SK-N-SH treated with all-trans-retinoic acid at 6 μM for 48 hours (cell line): ENCODE results near the gene AUTS2.

Source experiments
- ATAC-seq: fragments of 200-7000 bp; cut with Tn5 transposase; 3 replicates; pipeline ENCODE4 v1.9.1; 2020; ENCODE audit warnings: mild to moderate bottlenecking, moderate library complexity
- CREB5 ChIP-seq: fragments of 250-450 bp; sonication (Bioruptor Pico); IDR thresholded peaks from 2 replicates; pipeline ENCODE4 v1.5.1; 2020; ENCODE audit warnings: low read depth, mild to moderate bottlenecking, moderate library complexity
- ESRRG ChIP-seq: fragments of 250-450 bp; sonication (Bioruptor Pico); IDR thresholded peaks from 2 replicates; pipeline ENCODE4 v1.6.1; 2021; ENCODE audit warnings: mild to moderate bottlenecking
- GLIS3 ChIP-seq: fragments of 250-450 bp; sonication (Bioruptor Pico); IDR thresholded peaks from 2 replicates; pipeline ENCODE4 v1.5.0; 2020; ENCODE audit warnings: mild to moderate bottlenecking, moderate library complexity
- ISL1 ChIP-seq: fragments of 250-450 bp; sonication (Bioruptor Pico); IDR thresholded peaks from 2 replicates; pipeline ENCODE4 v2.1.2; 2022; ENCODE audit warnings: mild to moderate bottlenecking, moderate library complexity
- PATZ1 ChIP-seq: fragments of 250-450 bp; sonication (Bioruptor Pico); IDR thresholded peaks from 2 replicates; pipeline ENCODE4 v1.8.0; 2020; ENCODE audit warnings: mild to moderate bottlenecking, moderate library complexity, borderline replicate concordance
- PPARA ChIP-seq: fragments of 250-450 bp; sonication (Bioruptor Pico); IDR thresholded peaks from 2 replicates; pipeline ENCODE4 v1.5.0; 2020; ENCODE audit warnings: mild to moderate bottlenecking, borderline replicate concordance
- RARB ChIP-seq: fragments of 250-450 bp; sonication (Bioruptor Pico); IDR thresholded peaks from 2 replicates; pipeline ENCODE4 v1.8.0; 2021; ENCODE audit warnings: mild to moderate bottlenecking, moderate library complexity
- SNAI2 ChIP-seq: fragments of 250-450 bp; sonication (Bioruptor Pico); IDR thresholded peaks from 2 replicates; pipeline ENCODE4 v1.5.0; 2020; ENCODE audit warnings: mild to moderate bottlenecking, moderate library complexity
- TCF4 ChIP-seq: fragments of 250-450 bp; sonication (Bioruptor Pico); IDR thresholded peaks from 2 replicates; pipeline ENCODE4 v1.8.0; 2021; ENCODE audit warnings: mild to moderate bottlenecking, moderate library complexity, borderline replicate concordance
- TSHZ2 ChIP-seq: fragments of 250-450 bp; sonication (Bioruptor Pico); IDR thresholded peaks from 2 replicates; pipeline ENCODE4 v1.5.0; 2020; ENCODE audit warnings: mild to moderate bottlenecking, moderate library complexity
- ZC3H10 ChIP-seq: fragments of 250-450 bp; sonication (Bioruptor Pico); IDR thresholded peaks from 2 replicates; pipeline ENCODE4 v1.5.1; 2021; ENCODE audit warnings: mild to moderate bottlenecking, moderate library complexity
- ZFP3 ChIP-seq: fragments of 250-450 bp; sonication (Bioruptor Pico); IDR thresholded peaks from 2 replicates; pipeline ENCODE4 v1.5.0; 2020; ENCODE audit warnings: mild to moderate bottlenecking, moderate library complexity
- ZFP30 ChIP-seq: fragments of 450-650 bp; formaldehyde crosslinking; IDR thresholded peaks from 2 replicates; pipeline ENCODE4 v1.5.0; 2022; ENCODE audit warnings: mild to moderate bottlenecking, moderate library complexity
- ZNF565 ChIP-seq: fragments of 450-650 bp; formaldehyde crosslinking; conservative IDR thresholded peaks from 2 replicates; pipeline ENCODE4 v1.5.0; 2020; ENCODE audit warnings: low read depth, mild to moderate bottlenecking, moderate library complexity
- ZNF70 ChIP-seq: fragments of 450-650 bp; formaldehyde crosslinking; IDR thresholded peaks from 2 replicates; pipeline ENCODE4 v1.5.0; 2020; ENCODE audit warnings: mild to moderate bottlenecking, moderate library complexity
- ZNF8 ChIP-seq: fragments of 450-650 bp; formaldehyde crosslinking; IDR thresholded peaks from 2 replicates; pipeline ENCODE4 v1.5.0; 2020; ENCODE audit warnings: mild to moderate bottlenecking, moderate library complexity

The AUTS2 gene

GRCh38 chr7:70636169-70636568 is 1037.9 kb downstream of the AUTS2 start:
- TF ChIP-seq TSHZ2 (CRISPR knock-in tag) (no peak), TCF4 (CRISPR knock-in tag) (no peak), ZFP30 (CRISPR knock-in tag) (no peak), PATZ1 (CRISPR knock-in tag) (no peak), CREB5 (CRISPR knock-in tag) (no peak), ZNF70 (CRISPR knock-in tag) (no peak), ZNF565 (CRISPR knock-in tag) (no peak), GLIS3 (no peak), ZNF8 (no peak), ISL1 (CRISPR knock-in tag) (no peak), ZC3H10 (no peak), SNAI2 (no peak), ZFP3 (CRISPR knock-in tag) (no peak), PPARA (CRISPR knock-in tag) (no peak), ESRRG (CRISPR knock-in tag) (no peak), RARB (CRISPR knock-in tag) (no peak)
- no peak for ATAC-seq

GRCh38 chr7:70637726-70638125 is 1039.5 kb downstream of the AUTS2 start:
- no peak for ATAC-seq

GRCh38 chr7:70638158-70639107 is 1040.2 kb downstream of the AUTS2 start:
- TF ChIP-seq PPARA (CRISPR knock-in tag) = no peak
- no peak for TF ChIP-seq ZNF565 (CRISPR knock-in tag)
- TF ChIP-seq ZC3H10 = no peak
- TF ChIP-seq TSHZ2 (CRISPR knock-in tag) = no peak
- ATAC-seq = no peak

More at GRCh38 chr7:70637726-70638125, 1039.5 kb downstream of the AUTS2 start:
- TF ChIP-seq ZC3H10 (no peak), ZNF8 (no peak), ZFP3 (CRISPR knock-in tag) (no peak), PATZ1 (CRISPR knock-in tag) (no peak), ZFP30 (CRISPR knock-in tag) (no peak), PPARA (CRISPR knock-in tag) (no peak)
